ENCODE measurements around the gene BID. TPM values are rescaled to one million over a fixed set of nuclear protein-coding genes. Genes with fewer than 3 reads are reported as not detected.

Gene BID
- total and polyA plus RNA-seq, 10 of the 15 experiments (the other 5 are each of a cell fraction or from before 2014, with no cell fraction given), result 7.9 to 241 (median 136) TPM

DNA sequence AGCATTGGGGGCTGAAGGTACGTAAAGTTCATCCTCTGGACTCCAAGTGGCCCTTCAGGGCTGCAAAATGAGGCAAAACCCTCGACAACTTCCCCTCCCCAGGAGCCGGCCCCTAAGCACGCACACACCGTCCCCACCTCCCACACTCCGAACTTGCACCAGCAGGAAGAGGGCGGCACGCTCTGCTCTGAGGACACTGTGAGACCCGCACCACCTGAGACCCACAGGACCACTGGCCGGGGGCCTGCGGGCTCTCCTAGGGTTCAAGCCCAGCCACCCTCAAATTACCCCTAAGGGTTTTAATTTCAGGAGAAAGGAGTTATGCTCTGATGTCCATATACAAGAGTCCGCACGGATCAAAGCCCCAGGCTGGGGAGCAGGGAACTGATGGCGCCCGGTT lies 49.7 kb upstream of the BID start:
- 82% methylated on average over 15 of the region's 15 CpGs for WGBS (ENCODE audit: insufficient coverage, insufficient replicate concordance, low lambda C conversion rate, missing lambda C conversion rate)
- in situ Hi-C loops (cut with MboI), result no loop called here
- RAD21 ChIA-PET (ENCODE audit: unreplicated experiment), result interaction anchor here (1.1 kb wide), 1 partner anchor 252 kb away, joined by 3 read pairs; no protein-coding TSS in a partner anchor
- TF ChIP-seq, protein P1, sequence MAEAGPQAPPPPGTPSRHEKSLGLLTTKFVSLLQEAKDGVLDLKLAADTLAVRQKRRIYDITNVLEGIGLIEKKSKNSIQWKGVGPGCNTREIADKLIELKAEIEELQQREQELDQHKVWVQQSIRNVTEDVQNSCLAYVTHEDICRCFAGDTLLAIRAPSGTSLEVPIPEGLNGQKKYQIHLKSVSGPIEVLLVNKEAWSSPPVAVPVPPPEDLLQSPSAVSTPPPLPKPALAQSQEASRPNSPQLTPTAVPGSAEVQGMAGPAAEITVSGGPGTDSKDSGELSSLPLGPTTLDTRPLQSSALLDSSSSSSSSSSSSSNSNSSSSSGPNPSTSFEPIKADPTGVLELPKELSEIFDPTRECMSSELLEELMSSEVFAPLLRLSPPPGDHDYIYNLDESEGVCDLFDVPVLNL (IDR thresholded peaks at IDR 0.05; ENCODE audit: low read depth, low read length), result no peak
- TF ChIP-seq PAX5 (IDR thresholded peaks at IDR 0.05; ENCODE audit: borderline replicate concordance, low read depth, low read length), result no peak
- TF ChIP-seq, protein P2, sequence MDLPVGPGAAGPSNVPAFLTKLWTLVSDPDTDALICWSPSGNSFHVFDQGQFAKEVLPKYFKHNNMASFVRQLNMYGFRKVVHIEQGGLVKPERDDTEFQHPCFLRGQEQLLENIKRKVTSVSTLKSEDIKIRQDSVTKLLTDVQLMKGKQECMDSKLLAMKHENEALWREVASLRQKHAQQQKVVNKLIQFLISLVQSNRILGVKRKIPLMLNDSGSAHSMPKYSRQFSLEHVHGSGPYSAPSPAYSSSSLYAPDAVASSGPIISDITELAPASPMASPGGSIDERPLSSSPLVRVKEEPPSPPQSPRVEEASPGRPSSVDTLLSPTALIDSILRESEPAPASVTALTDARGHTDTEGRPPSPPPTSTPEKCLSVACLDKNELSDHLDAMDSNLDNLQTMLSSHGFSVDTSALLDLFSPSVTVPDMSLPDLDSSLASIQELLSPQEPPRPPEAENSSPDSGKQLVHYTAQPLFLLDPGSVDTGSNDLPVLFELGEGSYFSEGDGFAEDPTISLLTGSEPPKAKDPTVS (IDR thresholded peaks at IDR 0.05; ENCODE audit: low read depth, low read length), result no peak
- no peak for TF ChIP-seq TCF7 (IDR thresholded peaks at IDR 0.05; ENCODE audit: borderline replicate concordance)
- TF ChIP-seq POU2F2 (IDR thresholded peaks at IDR 0.05; ENCODE audit: borderline replicate concordance, low read depth, low read length), result no peak
- TF ChIP-seq ZNF384 (IDR thresholded peaks at IDR 0.05; ENCODE audit: borderline replicate concordance, low read depth, low read length), result no peak
- TF ChIP-seq NR2F1 (conservative IDR thresholded peaks at IDR 0.05), result no peak
- TF ChIP-seq, protein P3, sequence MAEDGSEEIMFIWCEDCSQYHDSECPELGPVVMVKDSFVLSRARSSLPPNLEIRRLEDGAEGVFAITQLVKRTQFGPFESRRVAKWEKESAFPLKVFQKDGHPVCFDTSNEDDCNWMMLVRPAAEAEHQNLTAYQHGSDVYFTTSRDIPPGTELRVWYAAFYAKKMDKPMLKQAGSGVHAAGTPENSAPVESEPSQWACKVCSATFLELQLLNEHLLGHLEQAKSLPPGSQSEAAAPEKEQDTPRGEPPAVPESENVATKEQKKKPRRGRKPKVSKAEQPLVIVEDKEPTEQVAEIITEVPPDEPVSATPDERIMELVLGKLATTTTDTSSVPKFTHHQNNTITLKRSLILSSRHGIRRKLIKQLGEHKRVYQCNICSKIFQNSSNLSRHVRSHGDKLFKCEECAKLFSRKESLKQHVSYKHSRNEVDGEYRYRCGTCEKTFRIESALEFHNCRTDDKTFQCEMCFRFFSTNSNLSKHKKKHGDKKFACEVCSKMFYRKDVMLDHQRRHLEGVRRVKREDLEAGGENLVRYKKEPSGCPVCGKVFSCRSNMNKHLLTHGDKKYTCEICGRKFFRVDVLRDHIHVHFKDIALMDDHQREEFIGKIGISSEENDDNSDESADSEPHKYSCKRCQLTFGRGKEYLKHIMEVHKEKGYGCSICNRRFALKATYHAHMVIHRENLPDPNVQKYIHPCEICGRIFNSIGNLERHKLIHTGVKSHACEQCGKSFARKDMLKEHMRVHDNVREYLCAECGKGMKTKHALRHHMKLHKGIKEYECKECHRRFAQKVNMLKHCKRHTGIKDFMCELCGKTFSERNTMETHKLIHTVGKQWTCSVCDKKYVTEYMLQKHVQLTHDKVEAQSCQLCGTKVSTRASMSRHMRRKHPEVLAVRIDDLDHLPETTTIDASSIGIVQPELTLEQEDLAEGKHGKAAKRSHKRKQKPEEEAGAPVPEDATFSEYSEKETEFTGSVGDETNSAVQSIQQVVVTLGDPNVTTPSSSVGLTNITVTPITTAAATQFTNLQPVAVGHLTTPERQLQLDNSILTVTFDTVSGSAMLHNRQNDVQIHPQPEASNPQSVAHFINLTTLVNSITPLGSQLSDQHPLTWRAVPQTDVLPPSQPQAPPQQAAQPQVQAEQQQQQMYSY (CRISPR knock-in tag; IDR thresholded peaks at IDR 0.05), result no peak
- TF ChIP-seq, protein P4, sequence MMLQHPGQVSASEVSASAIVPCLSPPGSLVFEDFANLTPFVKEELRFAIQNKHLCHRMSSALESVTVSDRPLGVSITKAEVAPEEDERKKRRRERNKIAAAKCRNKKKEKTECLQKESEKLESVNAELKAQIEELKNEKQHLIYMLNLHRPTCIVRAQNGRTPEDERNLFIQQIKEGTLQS (IDR thresholded peaks at IDR 0.05; ENCODE audit: borderline replicate concordance, extremely low read depth, low read depth, low read length), result no peak
- TF ChIP-seq CREM (IDR thresholded peaks at IDR 0.05; ENCODE audit: low read depth), result no peak
- no peak for TF ChIP-seq MTA2 (IDR thresholded peaks at IDR 0.05; ENCODE audit: low read depth)
- TF ChIP-seq, protein P5, sequence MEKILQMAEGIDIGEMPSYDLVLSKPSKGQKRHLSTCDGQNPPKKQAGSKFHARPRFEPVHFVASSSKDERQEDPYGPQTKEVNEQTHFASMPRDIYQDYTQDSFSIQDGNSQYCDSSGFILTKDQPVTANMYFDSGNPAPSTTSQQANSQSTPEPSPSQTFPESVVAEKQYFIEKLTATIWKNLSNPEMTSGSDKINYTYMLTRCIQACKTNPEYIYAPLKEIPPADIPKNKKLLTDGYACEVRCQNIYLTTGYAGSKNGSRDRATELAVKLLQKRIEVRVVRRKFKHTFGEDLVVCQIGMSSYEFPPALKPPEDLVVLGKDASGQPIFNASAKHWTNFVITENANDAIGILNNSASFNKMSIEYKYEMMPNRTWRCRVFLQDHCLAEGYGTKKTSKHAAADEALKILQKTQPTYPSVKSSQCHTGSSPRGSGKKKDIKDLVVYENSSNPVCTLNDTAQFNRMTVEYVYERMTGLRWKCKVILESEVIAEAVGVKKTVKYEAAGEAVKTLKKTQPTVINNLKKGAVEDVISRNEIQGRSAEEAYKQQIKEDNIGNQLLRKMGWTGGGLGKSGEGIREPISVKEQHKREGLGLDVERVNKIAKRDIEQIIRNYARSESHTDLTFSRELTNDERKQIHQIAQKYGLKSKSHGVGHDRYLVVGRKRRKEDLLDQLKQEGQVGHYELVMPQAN (conservative IDR thresholded peaks at IDR 0.05), result no peak
- TF ChIP-seq, protein P6, sequence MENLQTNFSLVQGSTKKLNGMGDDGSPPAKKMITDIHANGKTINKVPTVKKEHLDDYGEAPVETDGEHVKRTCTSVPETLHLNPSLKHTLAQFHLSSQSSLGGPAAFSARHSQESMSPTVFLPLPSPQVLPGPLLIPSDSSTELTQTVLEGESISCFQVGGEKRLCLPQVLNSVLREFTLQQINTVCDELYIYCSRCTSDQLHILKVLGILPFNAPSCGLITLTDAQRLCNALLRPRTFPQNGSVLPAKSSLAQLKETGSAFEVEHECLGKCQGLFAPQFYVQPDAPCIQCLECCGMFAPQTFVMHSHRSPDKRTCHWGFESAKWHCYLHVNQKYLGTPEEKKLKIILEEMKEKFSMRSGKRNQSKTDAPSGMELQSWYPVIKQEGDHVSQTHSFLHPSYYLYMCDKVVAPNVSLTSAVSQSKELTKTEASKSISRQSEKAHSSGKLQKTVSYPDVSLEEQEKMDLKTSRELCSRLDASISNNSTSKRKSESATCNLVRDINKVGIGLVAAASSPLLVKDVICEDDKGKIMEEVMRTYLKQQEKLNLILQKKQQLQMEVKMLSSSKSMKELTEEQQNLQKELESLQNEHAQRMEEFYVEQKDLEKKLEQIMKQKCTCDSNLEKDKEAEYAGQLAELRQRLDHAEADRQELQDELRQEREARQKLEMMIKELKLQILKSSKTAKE (IDR thresholded peaks at IDR 0.05; ENCODE audit: low read depth, poor library complexity, severe bottlenecking), result no peak

More for the DNA sequence above, 49.7 kb upstream of the BID start:
- Histone ChIP-seq H2AFZ (ENCODE audit: control insufficient read depth, low read depth, low read length) (no peak overlapping the region), H3K9me3 (replicated peaks; ENCODE audit: control insufficient read depth, insufficient read depth, low read length) (no peaks in the 10 kb centered on the region), H3K36me3 (ENCODE audit: control insufficient read depth in 2 of 2, insufficient read depth in 2 of 2, low read length in 1 of 2) (peaks cover 2 to 22% of the 10 kb centered on the region in 2 experiments; a peak in 3 of 4 replicates), H3K4me1 (ENCODE audit: control insufficient read depth, insufficient read depth, low read length) (no peaks in the 10 kb centered on the region), H3K9ac (ENCODE audit: control insufficient read depth, insufficient read depth, low read length) (no peak overlapping the region), H3K79me2 (ENCODE audit: control insufficient read depth, insufficient read depth, low read length) (no peaks in the 10 kb centered on the region), H3K27me3 (replicated peaks in 1 of 2; ENCODE audit: control insufficient read depth in 2 of 2, insufficient read depth in 2 of 2, low read length in 1 of 2) (no peaks in the 10 kb centered on the region), H4K20me1 (ENCODE audit: control insufficient read depth, insufficient read depth) (no peaks in the 10 kb centered on the region), H3K4me3 (no peak overlapping the region), H3K27ac (ENCODE audit: control insufficient read depth, insufficient read depth) (no peak overlapping the region), H3K4me2 (ENCODE audit: control insufficient read depth, insufficient read depth) (no peak overlapping the region)
- ATAC-seq (no peak), DNase-seq (ENCODE audit: low read depth, low spot score) (no peak), FAIRE-seq (no peak)
- intact Hi-C loops (cut with micrococcal nuclease; ENCODE audit: unreplicated experiment), result no loop called here
- SMC1A ChIA-PET (ENCODE audit: uncharacterized antibody, unreplicated experiment), result interaction anchor here (1.2 kb wide), 1 partner anchor 252 kb away, joined by 4 read pairs; no protein-coding TSS in a partner anchor
- CTCF ChIA-PET, result interaction anchor here (2.1 kb wide), 1 partner anchor 252 kb away, joined by 8 read pairs; no protein-coding TSS in a partner anchor
- BruUV-seq (replicated peaks), result TSS peak; percentile 2
- POLR2A ChIA-PET, result no interaction called here

Measured in GM12878 (cell line).